K562 (cell line): Measurements from ENCODE around the gene KLK3. TPM values are rescaled to one million over a fixed set of nuclear protein-coding genes. Genes with fewer than 3 reads are reported as not detected.

Source experiments
- ASH1L ChIP-seq: fragments of 450-650 bp; IDR thresholded peaks from 2 replicates; pipeline ENCODE4 v1.6.1; 2018; ENCODE audit warnings: borderline replicate concordance, mild to moderate bottlenecking, low read depth; ENCODE audit not compliant: partially characterized antibody
- CSDE1 ChIP-seq, 2 experiments: fragments of 450-650 bp; IDR thresholded peaks; 2 replicates each; pipeline ENCODE4 v1.6.1; 2016; ENCODE audit warnings: mild to moderate bottlenecking in 1 of 2
- ETS2 ChIP-seq: IDR thresholded peaks from 2 replicates; pipeline ENCODE4 v1.6.1; 2016; ENCODE audit warnings: borderline replicate concordance, missing genetic modification characterization, mild to moderate bottlenecking, moderate library complexity, missing compliant biosample characterization; ENCODE audit not compliant: poor library complexity, severe bottlenecking
- FOXJ3 ChIP-seq: sonication (generic); formaldehyde crosslinking; IDR thresholded peaks from 2 replicates; pipeline ENCODE4 v1.4.0; 2020; ENCODE audit warnings: mild to moderate bottlenecking, missing genetic modification reagents
- HLTF ChIP-seq: fragments of 450-650 bp; IDR thresholded peaks from 2 replicates; pipeline ENCODE4 v1.6.1; 2016
- IFI16 ChIP-seq: fragments of 250-450 bp; sonication (Bioruptor Pico); IDR thresholded peaks from 2 replicates; pipeline ENCODE4 v2.1.2; 2022; ENCODE audit warnings: mild to moderate bottlenecking, inconsistent platforms
- IRF9 ChIP-seq: fragments of 450-650 bp; IDR thresholded peaks from 2 replicates; pipeline ENCODE4 v1.6.1; 2016; ENCODE audit warnings: missing biosample characterization, missing genetic modification characterization
- RBM22 ChIP-seq: fragments of 200-400 bp; formaldehyde crosslinking; IDR thresholded peaks from 2 replicates; pipeline ENCODE4 v1.6.1; 2018; ENCODE audit warnings: low read length, low read depth; ENCODE audit not compliant: poor library complexity, severe bottlenecking
- SETDB1 ChIP-seq: IDR thresholded peaks from one replicate; pipeline ENCODE4 v1.6.1; 2012; ENCODE audit warnings: low read length, control low read depth, inconsistent platforms
- SRF ChIP-seq, 2 experiments: fragments of 250-450, 450-650 bp in 1 of 2; sonication (Bioruptor Pico) in 1 of 2; sonication (generic) in 1 of 2; formaldehyde crosslinking; IDR thresholded peaks; 2 replicates each; pipeline versions ENCODE4 v1.5.0 to v1.5.1; 2020 to 2022; ENCODE audit warnings: mild to moderate bottlenecking in 1 of 2, missing genetic modification reagents in 1 of 2
- TAF1 ChIP-seq: IDR thresholded peaks from 2 replicates; pipeline ENCODE4 v1.6.1; 2011; ENCODE audit warnings: mild to moderate bottlenecking, low read length, moderate library complexity; ENCODE audit not compliant: insufficient read depth, control insufficient read depth, severe bottlenecking; ENCODE audit errors: extremely low read depth
- TSC22D4 ChIP-seq: fragments of 450-650 bp; IDR thresholded peaks from 2 replicates; pipeline ENCODE4 v1.6.1; 2016; ENCODE audit warnings: missing genetic modification characterization, missing biosample characterization, control low read depth
- XRCC4 ChIP-seq: IDR thresholded peaks from one replicate; pipeline ENCODE4 v1.6.1; 2011; ENCODE audit not compliant: insufficient read depth, insufficient read length; ENCODE audit errors: extremely low read depth
- ZC3H8 ChIP-seq: fragments of 450-650 bp; IDR thresholded peaks from 2 replicates; pipeline ENCODE4 v1.6.1; 2017
- ZNF274 ChIP-seq: IDR thresholded peaks from 2 replicates; pipeline ENCODE4 v1.6.1; 2011; ENCODE audit warnings: low read depth, mild to moderate bottlenecking, low read length, moderate library complexity, borderline replicate concordance
- ZNF444 ChIP-seq: fragments of 250-450 bp; sonication (Bioruptor Pico); IDR thresholded peaks from 2 replicates; pipeline ENCODE4 v1.4.0; 2020; ENCODE audit warnings: mild to moderate bottlenecking, moderate library complexity
- ZNF561 ChIP-seq: fragments of 450-650 bp; formaldehyde crosslinking; conservative IDR thresholded peaks from 2 replicates; pipeline ENCODE4 v1.4.0; 2020; ENCODE audit warnings: mild to moderate bottlenecking, moderate library complexity
- ZNF57 ChIP-seq: fragments of 450-650 bp; formaldehyde crosslinking; IDR thresholded peaks from 2 replicates; pipeline ENCODE4 v1.4.0; 2020; ENCODE audit warnings: mild to moderate bottlenecking, moderate library complexity
- ZNF584 ChIP-seq: fragments of 200-800 bp; sonication (Bioruptor generic); IDR thresholded peaks from 2 replicates; pipeline ENCODE4 v1.6.1; 2016; ENCODE audit warnings: low read depth, mild to moderate bottlenecking, missing genetic modification characterization, missing compliant biosample characterization
- ZNF766 ChIP-seq: fragments of 200-800 bp; sonication (Bioruptor generic); conservative IDR thresholded peaks from 2 replicates; pipeline ENCODE4 v1.6.1; 2016; ENCODE audit warnings: missing genetic modification characterization, missing compliant biosample characterization
- ZNF79 ChIP-seq: fragments of 250-450 bp; sonication (Bioruptor Pico); IDR thresholded peaks from 2 replicates; pipeline ENCODE4 v1.4.0; 2020; ENCODE audit warnings: low read depth, mild to moderate bottlenecking, moderate library complexity
- polyA plus RNA-seq, 8 experiments: library from polyadenylated mRNA; depleted of rRNA in 4 of 8; stranded (reverse) in 5 of 8; unstranded in 3 of 8; fragments of >200 nt; fragmentation: Nextera tagmentation in 2 of 8; fragmentation: Illumina TruSeq in 1 of 8; extraction: Ambion mirVana in 2 of 8; extraction: Trizol in 1 of 8; gene quantifications; 2 replicates each; pipeline versions ENCODE4 v1.2.1 to v1.2.3, GENCODE V29; 2011 to 2014; ENCODE audit warnings: inconsistent platforms in 1 of 8, missing spikeins in 1 of 8
- total RNA-seq, 7 experiments: library from RNA; depleted of rRNA in 6 of 7; stranded (reverse); fragments of >200 nt in 6 of 7; fragmentation: Illumina TruSeq in 2 of 7; extraction: Trizol in 2 of 7; gene quantifications; 2 replicates each; pipeline versions ENCODE4 v1.2.1 to v1.2.3, GENCODE V29; 2011 to 2021; ENCODE audit warnings: low replicate concordance in 1 of 7
- TF ChIP-seq, protein P1 (sequence below): sonication (generic); formaldehyde crosslinking; IDR thresholded peaks from 2 replicates; pipeline ENCODE4 v1.9.0; 2022; ENCODE audit warnings: mild to moderate bottlenecking, missing genetic modification reagents
- TF ChIP-seq, protein P2 (sequence below): IDR thresholded peaks from 2 replicates; pipeline ENCODE4 v1.6.1; 2016; ENCODE audit warnings: missing genetic modification characterization, missing compliant biosample characterization
- TF ChIP-seq, protein P3 (sequence below): fragments of 250-450 bp; sonication (Bioruptor Pico); IDR thresholded peaks from 2 replicates; pipeline ENCODE4 v1.5.0; 2021; ENCODE audit warnings: mild to moderate bottlenecking, moderate library complexity

Gene KLK3
- total and polyA plus RNA-seq, 9 of the 15 experiments (the other 6 are each of a cell fraction or from before 2014, with no cell fraction given) = not detected

DNA sequence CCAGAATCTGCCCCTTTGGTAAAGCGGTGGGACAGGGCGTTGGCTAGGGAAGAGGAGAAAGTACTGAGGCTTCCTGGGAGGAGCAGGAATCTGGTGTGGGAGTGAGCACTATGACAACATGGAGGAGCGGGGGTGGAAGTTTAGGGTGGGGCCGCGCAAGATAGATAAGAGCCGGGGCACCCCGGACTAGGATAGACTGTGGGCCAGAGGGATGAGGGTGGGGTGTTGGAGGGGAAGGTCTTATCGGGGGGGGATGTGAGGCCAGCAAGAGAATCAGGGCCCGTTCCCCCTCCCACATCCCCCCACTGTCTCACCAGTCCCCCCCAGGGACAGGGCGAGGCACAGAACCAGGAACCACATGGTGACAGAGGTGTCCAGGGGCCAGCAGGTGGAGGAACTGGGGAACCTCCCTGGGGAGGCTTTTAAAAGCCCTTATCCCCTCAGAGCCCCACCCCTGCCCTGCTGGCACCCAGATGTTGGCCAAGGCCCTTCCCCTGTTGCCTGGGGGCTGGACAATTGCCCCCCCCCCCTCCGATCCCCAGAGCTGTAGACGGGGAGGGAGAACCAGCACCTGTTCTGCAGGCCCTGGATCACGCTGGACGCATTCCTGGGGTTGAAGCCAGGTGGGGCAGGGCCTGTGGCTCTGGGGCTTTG is 31.2 kb upstream of the KLK3 start, which contains the start of gene KLK1 (continued):
- no peak for TF ChIP-seq IRF9 (tag)
- no peak for TF ChIP-seq ZNF274
- TF ChIP-seq ZC3H8 = no peak
- TF ChIP-seq SRF (CRISPR knock-in tag; IDR thresholded peaks at IDR 0.05) = no peak
- TF ChIP-seq, protein P1, sequence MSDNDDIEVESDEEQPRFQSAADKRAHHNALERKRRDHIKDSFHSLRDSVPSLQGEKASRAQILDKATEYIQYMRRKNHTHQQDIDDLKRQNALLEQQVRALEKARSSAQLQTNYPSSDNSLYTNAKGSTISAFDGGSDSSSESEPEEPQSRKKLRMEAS (CRISPR knock-in tag) = peak; percentile 63
- TF ChIP-seq, protein P2, sequence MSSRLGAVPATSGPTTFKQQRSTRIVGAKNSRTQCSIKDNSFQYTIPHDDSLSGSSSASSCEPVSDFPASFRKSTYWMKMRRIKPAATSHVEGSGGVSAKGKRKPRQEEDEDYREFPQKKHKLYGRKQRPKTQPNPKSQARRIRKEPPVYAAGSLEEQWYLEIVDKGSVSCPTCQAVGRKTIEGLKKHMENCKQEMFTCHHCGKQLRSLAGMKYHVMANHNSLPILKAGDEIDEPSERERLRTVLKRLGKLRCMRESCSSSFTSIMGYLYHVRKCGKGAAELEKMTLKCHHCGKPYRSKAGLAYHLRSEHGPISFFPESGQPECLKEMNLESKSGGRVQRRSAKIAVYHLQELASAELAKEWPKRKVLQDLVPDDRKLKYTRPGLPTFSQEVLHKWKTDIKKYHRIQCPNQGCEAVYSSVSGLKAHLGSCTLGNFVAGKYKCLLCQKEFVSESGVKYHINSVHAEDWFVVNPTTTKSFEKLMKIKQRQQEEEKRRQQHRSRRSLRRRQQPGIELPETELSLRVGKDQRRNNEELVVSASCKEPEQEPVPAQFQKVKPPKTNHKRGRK (tag) = no peak
- TF ChIP-seq ZNF561 = no peak
- TF ChIP-seq, protein P3, sequence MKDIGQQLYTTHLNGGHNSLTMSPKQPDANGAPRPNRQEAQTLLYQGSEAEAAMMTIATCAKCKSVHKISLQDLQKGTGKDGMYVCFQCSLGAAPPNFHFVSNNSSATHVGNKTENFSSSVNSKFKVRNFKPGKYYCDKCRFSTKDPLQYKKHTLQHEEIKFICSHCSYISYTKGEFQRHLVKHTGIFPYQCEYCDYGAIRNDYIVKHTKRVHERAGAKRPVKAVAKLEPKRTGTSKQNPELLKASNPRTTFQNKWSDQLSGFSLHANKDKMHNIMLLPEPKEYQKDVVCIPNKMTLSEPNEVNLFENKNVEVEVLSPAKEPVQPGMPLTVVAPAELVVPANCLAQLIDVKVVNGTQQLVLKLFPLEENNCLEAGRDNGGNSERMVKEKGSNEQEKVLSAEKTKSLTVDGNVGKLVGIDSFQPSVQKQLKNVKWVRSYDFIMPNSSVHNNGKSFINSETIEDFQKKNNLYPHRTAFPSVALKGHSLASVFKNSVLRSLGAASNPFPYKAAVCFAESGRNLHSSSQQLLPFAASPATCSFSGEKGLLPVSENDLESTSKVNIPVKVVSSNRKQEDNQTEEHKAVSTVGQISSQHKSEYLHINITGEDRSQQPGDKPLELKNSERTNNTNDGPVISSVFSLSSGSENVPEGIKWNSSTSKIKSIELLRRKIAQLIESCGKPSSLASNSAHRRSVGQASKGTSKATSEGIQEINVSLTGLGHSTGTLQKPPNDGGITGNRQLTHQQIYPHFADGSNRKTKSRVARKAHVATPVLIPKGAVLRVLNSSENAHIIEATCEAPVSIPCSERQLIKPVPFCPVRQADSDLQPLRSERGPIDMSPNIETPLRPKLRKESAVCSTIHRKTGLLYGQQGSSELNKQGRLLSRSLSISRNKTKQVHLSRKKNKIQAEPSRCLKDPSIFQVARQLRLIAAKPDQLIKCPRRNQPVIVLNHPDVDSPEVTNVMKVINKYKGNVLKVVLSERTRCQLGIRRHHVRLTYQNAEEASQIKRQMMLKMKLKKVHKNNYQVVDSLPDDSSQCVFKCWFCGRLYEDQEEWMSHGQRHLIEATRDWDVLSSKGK (CRISPR knock-in tag) = no peak
- no peak for TF ChIP-seq ZNF57
- no peak for TF ChIP-seq ETS2
- TF ChIP-seq RBM22 = no peak
- TF ChIP-seq CSDE1 (IDR thresholded peaks at IDR 0.05) = no peak
- TF ChIP-seq ZNF766 = no peak
- TF ChIP-seq ASH1L = no peak
- no peak for TF ChIP-seq TAF1
- no peak for TF ChIP-seq IFI16
- no peak for TF ChIP-seq ZNF79 (CRISPR knock-in tag)
- no peak for TF ChIP-seq XRCC4
- no peak for TF ChIP-seq HLTF
- no peak for TF ChIP-seq ZNF584 (CRISPR knock-in tag)
- TF ChIP-seq ZNF444 (CRISPR knock-in tag) = no peak
- TF ChIP-seq SETDB1 = no peak
- no peak for TF ChIP-seq TSC22D4 (tag)
- no peak for TF ChIP-seq FOXJ3 (CRISPR knock-in tag)
